IMR-90 (cell line): Measurements from ENCODE around the gene LDLRAD4. TPM values are rescaled to one million over a fixed set of nuclear protein-coding genes. Genes with fewer than 3 reads are reported as not detected.

Source experiments
- ATAC-seq: fragments of 200-7000 bp; cut with Tn5 transposase; 2 replicates; pipeline ENCODE4 v1.9.1; 2020; ENCODE audit warnings: low read depth, mild to moderate bottlenecking, moderate library complexity
- BruUV-seq: library from RNA; stranded (reverse); fragments of 400-500 nt; replicated peaks from 2 replicates; lab custom pipeline; 2021; lab: Mats Ljungman, UMichigan
- CTCF ChIA-PET: fragments of 300-600 bp; formaldehyde crosslinking; extraction: SDS; loops from one replicate; lab custom pipeline; 2021; ENCODE audit warnings: antibody characterized with exemption; lab: Yijun Ruan, JAX
- POLR2A ChIA-PET: fragments of 300-600 bp; sonication (Branson Sonifier 250); formaldehyde crosslinking; loops from one replicate; lab custom pipeline; 2022; ENCODE audit warnings: antibody characterized with exemption; ENCODE audit not compliant: unreplicated experiment; lab: Charles Lee
- DNase-seq: peaks from one replicate; pipeline ENCODE4 v3.0.0; 2013
- H2AFZ ChIP-seq: replicated peaks from 2 replicates; pipeline ENCODE3; 2013; ENCODE audit warnings: low read length, mild to moderate bottlenecking; ENCODE audit not compliant: poor library complexity
- H2AK5ac ChIP-seq: 2 replicates; pipeline ENCODE4 v1.6.1; 2013; ENCODE audit warnings: low read depth, low read length, inconsistent platforms
- H2AK9ac ChIP-seq: replicated peaks from 2 replicates; pipeline ENCODE3; 2013; ENCODE audit warnings: mild to moderate bottlenecking, low read depth, low read length, moderate library complexity; ENCODE audit not compliant: poor library complexity
- H2BK120ac ChIP-seq: 2 replicates; pipeline ENCODE4 v1.6.1; 2013; ENCODE audit warnings: low read depth, low read length, inconsistent platforms
- H2BK15ac ChIP-seq: 3 replicates; pipeline ENCODE4 v1.6.1; 2013; ENCODE audit warnings: low read depth, low read length, inconsistent platforms
- H2BK20ac ChIP-seq: 2 replicates; pipeline ENCODE4 v1.6.1; 2013; ENCODE audit warnings: low read depth, mild to moderate bottlenecking, inconsistent platforms, low read length, moderate library complexity
- H2BK5ac ChIP-seq: 2 replicates; pipeline ENCODE4 v1.6.1; 2013; ENCODE audit warnings: mild to moderate bottlenecking, low read depth, low read length, inconsistent platforms; ENCODE audit not compliant: poor library complexity, severe bottlenecking
- H3K14ac ChIP-seq: replicated peaks from 2 replicates; pipeline ENCODE4 v1.6.1; 2013; ENCODE audit warnings: low read depth, low read length, inconsistent platforms
- H3K18ac ChIP-seq: 2 replicates; pipeline ENCODE4 v1.6.1; 2013; ENCODE audit warnings: low read depth, low read length, control low read depth
- H3K23ac ChIP-seq: 2 replicates; pipeline ENCODE4 v1.6.1; 2013; ENCODE audit warnings: low read depth, low read length, inconsistent platforms
- H3K27ac ChIP-seq: 2 replicates; pipeline ENCODE4 v1.5.1; 2013; ENCODE audit warnings: mild to moderate bottlenecking, control low read depth, low read length; ENCODE audit not compliant: insufficient read depth
- H3K27me3 ChIP-seq: 2 replicates; pipeline ENCODE4 v1.6.1; 2013; ENCODE audit warnings: low read length; ENCODE audit not compliant: control insufficient read depth, insufficient read depth
- H3K36me3 ChIP-seq: 2 replicates; pipeline ENCODE4 v1.6.1; 2013; ENCODE audit warnings: low read length, mixed read lengths; ENCODE audit not compliant: control insufficient read depth, insufficient read depth
- H3K4ac ChIP-seq: 2 replicates; pipeline ENCODE4 v1.6.1; 2013; ENCODE audit warnings: low read depth, low read length, inconsistent platforms
- H3K4me1 ChIP-seq: 2 replicates; pipeline ENCODE4 v1.6.1; 2013; ENCODE audit warnings: low read length, mixed read lengths; ENCODE audit not compliant: control insufficient read depth, insufficient read depth
- H3K4me2 ChIP-seq: 2 replicates; pipeline ENCODE4 v1.6.1; 2013; ENCODE audit warnings: low read depth, mild to moderate bottlenecking, control low read depth, low read length, moderate library complexity
- H3K4me3 ChIP-seq: 2 replicates; pipeline ENCODE4 v1.5.1; 2013; ENCODE audit warnings: low read depth, mild to moderate bottlenecking, control low read depth, low read length, moderate library complexity; ENCODE audit not compliant: insufficient read depth
- H3K56ac ChIP-seq: 2 replicates; pipeline ENCODE4 v1.6.1; 2013; ENCODE audit warnings: low read length, inconsistent platforms; ENCODE audit not compliant: insufficient read depth; ENCODE audit errors: extremely low read depth
- H3K79me1 ChIP-seq, 2 experiments: 2 replicates each; pipeline ENCODE4 v1.6.1; 2013; ENCODE audit warnings: low read length in 2 of 2, inconsistent platforms in 1 of 2, low read depth in 1 of 2
- H3K9ac ChIP-seq: 2 replicates; pipeline ENCODE4 v1.6.1; 2013; ENCODE audit warnings: low read depth, low read length, control low read depth
- H3K9me1 ChIP-seq: 2 replicates; pipeline ENCODE4 v1.6.1; 2013; ENCODE audit warnings: low read length, inconsistent platforms; ENCODE audit not compliant: insufficient read depth
- H3K9me3 ChIP-seq: 2 replicates; pipeline ENCODE4 v1.6.1; 2013; ENCODE audit warnings: low read length; ENCODE audit not compliant: control insufficient read depth, insufficient read depth
- H4K20me1 ChIP-seq: 2 replicates; pipeline ENCODE4 v1.6.1; 2013; ENCODE audit warnings: low read length, inconsistent platforms; ENCODE audit not compliant: insufficient read depth
- H4K5ac ChIP-seq: 2 replicates; pipeline ENCODE4 v1.6.1; 2013; ENCODE audit warnings: mild to moderate bottlenecking, low read depth, low read length, control low read depth
- H4K8ac ChIP-seq, 2 experiments: 2 replicates each; pipeline ENCODE4 v1.6.1; 2013; ENCODE audit warnings: low read depth in 2 of 2, low read length in 2 of 2, control low read depth in 1 of 2, inconsistent platforms in 1 of 2
- H4K91ac ChIP-seq: 2 replicates; pipeline ENCODE4 v1.6.1; 2013; ENCODE audit warnings: low read depth, low read length, inconsistent platforms; ENCODE audit not compliant: insufficient read depth
- BHLHE40 ChIP-seq: fragments of 150-350 bp; IDR thresholded peaks from 2 replicates; pipeline ENCODE4 v1.6.1; 2016; ENCODE audit warnings: mild to moderate bottlenecking, low read depth, low read length
- FOS ChIP-seq: fragments of 150-350 bp; IDR thresholded peaks from 2 replicates; pipeline ENCODE4 v1.6.1; 2016; ENCODE audit warnings: low read depth, low read length
- MAFK ChIP-seq: IDR thresholded peaks from 2 replicates; pipeline ENCODE4 v1.6.1; 2012; ENCODE audit warnings: low read depth, low read length, improper control_type of control experiment
- MAZ ChIP-seq: IDR thresholded peaks from 2 replicates; pipeline ENCODE4 v1.6.1; 2012; ENCODE audit warnings: low read depth, mild to moderate bottlenecking, low read length, improper control_type of control experiment, moderate library complexity, borderline replicate concordance
- MXI1 ChIP-seq: IDR thresholded peaks from 2 replicates; pipeline ENCODE4 v1.6.1; 2012; ENCODE audit warnings: low read depth, mild to moderate bottlenecking, low read length, moderate library complexity, borderline replicate concordance
- NFE2L2 ChIP-seq: fragments of 150-350 bp; IDR thresholded peaks from 2 replicates; pipeline ENCODE4 v1.6.1; 2016; ENCODE audit warnings: low read depth, mild to moderate bottlenecking, low read length
- RAD21 ChIP-seq: IDR thresholded peaks from 2 replicates; pipeline ENCODE4 v1.6.1; 2012; ENCODE audit warnings: low read length, improper control_type of control experiment
- RCOR1 ChIP-seq: IDR thresholded peaks from 2 replicates; pipeline ENCODE4 v1.6.1; 2012; ENCODE audit warnings: mild to moderate bottlenecking, low read length, improper control_type of control experiment; ENCODE audit not compliant: insufficient replicate concordance
- RFX5 ChIP-seq: IDR thresholded peaks from 2 replicates; pipeline ENCODE4 v1.8.0; 2012; ENCODE audit warnings: low read depth, mild to moderate bottlenecking, low read length, moderate library complexity
- WGBS, 2 experiments: methylation state at CpG; one replicate each; pipeline versions ENCODE4 v1.1.5 to v1.1.7; 2013; ENCODE audit warnings: missing lambda C conversion rate in 2 of 2; ENCODE audit not compliant: insufficient read length in 1 of 2; ENCODE audit errors: extremely low coverage in 2 of 2; 5-methylcytosine and 5-hydroxymethylcytosine counted together
- dilution Hi-C: fragments of 300-500 bp; cut with HindIII; formaldehyde crosslinking; loops from one replicate; pipeline ENCODE4 v1.14.3; 2018; ENCODE audit warnings: low sequenced_read_pairs; ENCODE audit not compliant: unreplicated experiment
- in situ Hi-C: fragments of 300-500 bp; cut with MboI; formaldehyde crosslinking; loops from 3 replicates; pipeline ENCODE4 v1.14.3; 2019; ENCODE audit warnings: low sequenced_read_pairs, inconsistent platforms, mixed read lengths
- intact Hi-C: fragments of 100-400 bp; cut with micrococcal nuclease; formaldehyde crosslinking; loops from 2 replicates; pipeline ENCODE4 v1.10.0; 2022
- polyA plus RNA-seq, 3 experiments: library from polyadenylated mRNA; depleted of rRNA; stranded (reverse); fragments of >200 nt; gene quantifications; 2 replicates each; pipeline ENCODE4 v1.2.3, GENCODE V29; 2012; ENCODE audit warnings: low replicate concordance in 1 of 3
- total RNA-seq: library from RNA; depleted of rRNA; stranded (reverse); fragments of >200 nt; gene quantifications from 2 replicates; pipeline ENCODE4 v1.2.3, GENCODE V29; 2012
- TF ChIP-seq, protein P1 (sequence below): conservative IDR thresholded peaks from 2 replicates; pipeline ENCODE4 v1.5.1; 2012; ENCODE audit warnings: mild to moderate bottlenecking, low read depth, low read length, improper control_type of control experiment
- TF ChIP-seq, protein P2 (sequence below): fragments of 150-350 bp; IDR thresholded peaks from 2 replicates; pipeline ENCODE4 v1.6.1; 2017; ENCODE audit warnings: mild to moderate bottlenecking, antibody characterized with exemption, low read length, low read depth

The LDLRAD4 gene
- total and polyA plus RNA-seq, 2 of the 4 experiments (the other 2 are of a cell fraction) = not detected

DNA sequence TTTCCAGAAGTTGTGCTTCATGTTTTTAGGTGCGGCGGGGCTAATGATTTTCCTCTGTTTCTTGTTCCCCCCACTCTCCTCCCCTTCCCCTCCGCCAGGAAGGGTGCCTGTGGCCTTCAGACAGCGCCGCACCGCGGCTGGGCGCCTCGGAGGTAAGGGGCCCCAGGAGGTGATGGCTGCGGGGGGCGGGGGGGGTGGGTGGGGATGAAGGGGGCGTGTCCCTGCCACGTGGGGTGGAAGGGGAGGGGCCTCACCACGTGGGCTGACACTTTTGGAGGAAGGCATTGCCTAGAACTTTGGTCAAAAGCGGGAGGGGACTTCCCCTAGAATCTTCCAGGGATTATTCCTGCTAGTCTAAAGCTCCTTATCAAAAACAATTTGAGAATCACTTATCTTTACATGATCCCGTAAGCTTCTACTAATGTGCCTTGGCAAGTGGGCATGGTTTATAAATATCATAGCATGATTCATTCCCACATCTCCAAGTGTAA lies 424.7 kb downstream of the LDLRAD4 start:
- Histone ChIP-seq H2BK120ac (no peak overlapping the region), H3K36me3 (no peaks in the 10 kb centered on the region), H4K8ac (no peak overlapping the region), H3K27ac (no peak overlapping the region), H3K9me1 (no peaks in the 10 kb centered on the region), H2AK9ac (no peak overlapping the region), H2BK5ac (no peak overlapping the region), H3K4me2 (no peak overlapping the region), H2AFZ (no peak overlapping the region), H3K79me1 (no peaks in the 10 kb centered on the region), H3K14ac (no peak overlapping the region), H3K18ac (no peak overlapping the region), H3K9me3 (0 out of 2 replicates have a peak, but pooled peaks cover 2% of the 10 kb centered on the region), H3K56ac (no peak overlapping the region), H2BK20ac (no peak overlapping the region), H3K9ac (no peak overlapping the region), H3K27me3 (peaks cover 33% of the 10 kb centered on the region), H2BK15ac (no peak overlapping the region), H2AK5ac (no peak overlapping the region), H4K20me1 (no peaks in the 10 kb centered on the region), H3K23ac (no peak overlapping the region), H3K4me1 (no peaks in the 10 kb centered on the region), H4K91ac (no peak overlapping the region), H4K5ac (no peak overlapping the region), H3K4ac (no peak overlapping the region), H3K4me3 (no peak overlapping the region)
- TF ChIP-seq, protein P1, sequence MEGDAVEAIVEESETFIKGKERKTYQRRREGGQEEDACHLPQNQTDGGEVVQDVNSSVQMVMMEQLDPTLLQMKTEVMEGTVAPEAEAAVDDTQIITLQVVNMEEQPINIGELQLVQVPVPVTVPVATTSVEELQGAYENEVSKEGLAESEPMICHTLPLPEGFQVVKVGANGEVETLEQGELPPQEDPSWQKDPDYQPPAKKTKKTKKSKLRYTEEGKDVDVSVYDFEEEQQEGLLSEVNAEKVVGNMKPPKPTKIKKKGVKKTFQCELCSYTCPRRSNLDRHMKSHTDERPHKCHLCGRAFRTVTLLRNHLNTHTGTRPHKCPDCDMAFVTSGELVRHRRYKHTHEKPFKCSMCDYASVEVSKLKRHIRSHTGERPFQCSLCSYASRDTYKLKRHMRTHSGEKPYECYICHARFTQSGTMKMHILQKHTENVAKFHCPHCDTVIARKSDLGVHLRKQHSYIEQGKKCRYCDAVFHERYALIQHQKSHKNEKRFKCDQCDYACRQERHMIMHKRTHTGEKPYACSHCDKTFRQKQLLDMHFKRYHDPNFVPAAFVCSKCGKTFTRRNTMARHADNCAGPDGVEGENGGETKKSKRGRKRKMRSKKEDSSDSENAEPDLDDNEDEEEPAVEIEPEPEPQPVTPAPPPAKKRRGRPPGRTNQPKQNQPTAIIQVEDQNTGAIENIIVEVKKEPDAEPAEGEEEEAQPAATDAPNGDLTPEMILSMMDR = no peak
- TF ChIP-seq, protein P2, sequence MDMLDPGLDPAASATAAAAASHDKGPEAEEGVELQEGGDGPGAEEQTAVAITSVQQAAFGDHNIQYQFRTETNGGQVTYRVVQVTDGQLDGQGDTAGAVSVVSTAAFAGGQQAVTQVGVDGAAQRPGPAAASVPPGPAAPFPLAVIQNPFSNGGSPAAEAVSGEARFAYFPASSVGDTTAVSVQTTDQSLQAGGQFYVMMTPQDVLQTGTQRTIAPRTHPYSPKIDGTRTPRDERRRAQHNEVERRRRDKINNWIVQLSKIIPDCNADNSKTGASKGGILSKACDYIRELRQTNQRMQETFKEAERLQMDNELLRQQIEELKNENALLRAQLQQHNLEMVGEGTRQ = no peak
- TF ChIP-seq MAZ = no peak
- no peak for TF ChIP-seq MAFK
- no peak for TF ChIP-seq FOS
- no peak for TF ChIP-seq RCOR1
- no peak for TF ChIP-seq BHLHE40
- no peak for TF ChIP-seq RFX5
- TF ChIP-seq NFE2L2 = no peak
- TF ChIP-seq RAD21 = no peak
- TF ChIP-seq MXI1 = no peak
- BruUV-seq = no TSS peak
- CTCF ChIA-PET = no interaction called here
- POLR2A ChIA-PET = no interaction called here
- no peak for DNase-seq
- intact Hi-C loops (no loop called here), in situ Hi-C loops (loop anchor here (25.0 kb wide), 2 partner anchors 631 to 881 kb away; no protein-coding TSS in a partner anchor), dilution Hi-C loops (no loop called here)
- WGBS, 2 experiments = no CpG with 5 or more reads among the region's 16 CpGs
- no peak for ATAC-seq
